ENCODE results near the gene P2RY6. TPM values are rescaled to one million over a fixed set of nuclear protein-coding genes. Genes with fewer than 3 reads are reported as not detected.
"Not testable (repeated sequence)": the region's sequence is repeated elsewhere in the genome, so short reads cannot be mapped to it uniquely, and the experiment has no call there.

Gene P2RY6, protein sequence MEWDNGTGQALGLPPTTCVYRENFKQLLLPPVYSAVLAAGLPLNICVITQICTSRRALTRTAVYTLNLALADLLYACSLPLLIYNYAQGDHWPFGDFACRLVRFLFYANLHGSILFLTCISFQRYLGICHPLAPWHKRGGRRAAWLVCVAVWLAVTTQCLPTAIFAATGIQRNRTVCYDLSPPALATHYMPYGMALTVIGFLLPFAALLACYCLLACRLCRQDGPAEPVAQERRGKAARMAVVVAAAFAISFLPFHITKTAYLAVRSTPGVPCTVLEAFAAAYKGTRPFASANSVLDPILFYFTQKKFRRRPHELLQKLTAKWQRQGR
- not detected for total RNA-seq

DNA sequence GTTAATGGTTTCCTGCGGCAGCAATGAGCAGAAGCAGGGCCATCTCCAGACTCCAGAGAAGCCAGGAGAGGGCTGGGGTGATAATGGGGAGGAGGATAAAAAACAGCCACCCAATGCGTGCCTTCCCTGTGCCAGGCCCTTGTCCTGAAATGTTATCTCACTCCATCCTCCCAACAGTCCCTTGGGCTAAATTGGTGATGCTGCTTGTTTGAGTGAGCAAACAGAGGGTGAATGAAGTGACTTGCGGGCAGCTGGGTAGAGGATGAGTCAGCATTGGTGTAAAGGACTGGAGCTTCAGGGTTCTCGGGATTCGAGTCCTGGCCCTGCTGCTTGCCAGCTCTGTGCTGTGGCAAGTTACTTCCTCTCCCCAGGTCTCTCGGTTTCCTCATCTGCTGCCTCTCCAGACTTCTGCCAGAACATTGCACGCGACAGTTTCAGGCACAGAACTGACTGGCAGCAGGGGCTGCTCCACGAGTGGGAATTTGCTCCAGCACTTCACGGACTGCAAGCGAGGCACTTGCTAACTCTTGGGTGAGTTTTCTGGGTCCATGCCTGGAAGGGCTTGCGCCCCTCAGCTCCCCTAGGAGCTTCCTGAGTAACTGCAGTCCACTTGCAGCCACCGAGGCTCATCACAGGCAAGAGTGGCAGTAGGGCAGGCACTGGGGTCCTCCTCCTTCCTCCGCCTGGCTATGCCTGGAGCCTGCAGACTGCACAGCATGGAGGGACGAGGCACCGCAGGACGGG lies at the start of gene P2RY6:
P2RY6 (plus strand) TSS at position 403 of the 744 bp plus-strand sequence. CDS start 24,181 bp downstream, outside the sequence.
- no peaks in the 10 kb centered on the region for H3K36me3 Mint-ChIP-seq (ENCODE audit: low read depth)
- no peaks in the 10 kb centered on the region for H3K9me3 Mint-ChIP-seq
- no peak within 1 kb of the TSS for H3K4me3 Mint-ChIP-seq
- no peak within 1 kb of the TSS for H3K27ac Mint-ChIP-seq
- ATAC-seq (replicated peaks): no peak
- H3K4me1 Mint-ChIP-seq: no peaks in the 10 kb centered on the region
- H3K27me3 Mint-ChIP-seq: peaks cover 4% of the 10 kb centered on the region

DNA sequence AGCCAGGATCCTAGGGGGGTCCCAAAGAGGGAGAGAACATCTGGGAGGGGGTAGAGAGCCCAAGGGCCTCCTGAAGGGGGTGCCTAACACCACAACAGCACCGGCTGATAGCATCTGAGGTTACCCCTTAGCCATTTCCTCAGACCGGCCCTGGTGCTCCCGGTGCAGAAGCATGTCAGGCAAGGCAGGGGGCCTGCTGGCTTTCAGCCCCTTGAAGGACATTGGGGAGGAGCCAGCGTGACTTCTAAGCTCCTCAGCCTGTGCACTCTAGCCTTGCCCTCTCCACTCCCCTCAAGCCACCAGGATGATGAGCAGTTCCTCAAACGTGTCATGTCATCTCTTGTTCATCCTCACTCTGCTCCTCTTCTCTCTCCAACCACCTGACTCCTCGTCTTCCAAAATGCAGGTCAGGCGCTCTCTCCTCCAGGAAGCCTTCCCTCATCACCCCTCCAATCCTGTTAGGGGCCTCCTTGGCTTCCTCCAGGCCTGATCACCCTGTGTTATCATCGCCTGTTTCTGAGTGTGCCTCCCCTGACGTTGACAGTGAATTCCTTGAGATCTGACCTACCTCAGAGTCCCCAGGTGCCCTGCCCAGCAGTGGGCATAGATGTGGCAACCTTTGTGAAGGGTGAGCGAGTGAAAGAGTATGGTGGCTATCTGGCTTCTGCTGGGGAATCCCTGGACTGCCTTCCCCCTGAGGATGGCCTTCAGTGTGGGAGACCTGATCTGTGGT lies 48.0 kb upstream of the P2RY6 start:
- Mint-ChIP-seq H3K27me3 (peaks cover 10% of the 10 kb centered on the region), H3K36me3 (ENCODE audit: low read depth) (no peaks in the 10 kb centered on the region), H3K9me3 (no peaks in the 10 kb centered on the region), H3K4me3 (no peak overlapping the region), H3K4me1 (no peaks in the 10 kb centered on the region), H3K27ac (no peak overlapping the region)
- no peak for ATAC-seq (replicated peaks)

DNA sequence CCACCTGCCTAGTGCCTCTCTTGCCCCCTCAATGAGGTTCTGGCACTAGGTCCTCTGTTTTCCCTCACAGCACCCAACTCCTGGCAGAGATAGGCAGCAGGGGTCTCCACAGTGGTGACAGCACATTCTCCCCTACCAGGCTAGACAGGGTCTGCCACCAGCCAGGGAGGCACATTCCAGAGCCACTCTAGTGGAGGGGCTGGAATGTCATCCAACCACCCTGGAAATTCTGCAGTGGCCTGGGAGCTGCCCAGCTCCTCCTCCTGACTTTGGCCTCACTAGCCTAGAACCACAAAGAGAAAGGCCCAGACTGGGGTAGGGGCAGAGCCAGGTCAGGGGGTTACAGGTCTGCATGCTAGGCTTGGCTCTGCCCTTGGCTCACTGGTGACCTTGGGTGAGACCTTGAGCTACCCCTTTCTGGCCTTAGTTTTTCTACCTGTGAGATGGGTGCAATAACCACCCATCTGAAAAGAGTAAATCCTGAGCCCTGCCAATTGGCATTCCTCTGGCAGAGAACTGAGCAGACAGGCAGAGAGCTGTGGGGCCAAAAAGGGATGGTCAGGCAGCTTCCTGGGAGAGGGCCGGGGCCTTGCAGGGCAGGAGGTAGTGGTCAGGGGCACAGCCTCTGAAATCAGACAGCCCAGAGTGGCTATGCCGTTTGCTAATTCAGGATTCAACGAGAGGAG lies 47.0 kb upstream of the P2RY6 start:
- H3K9me3 Mint-ChIP-seq: no peaks in the 10 kb centered on the region
- H3K4me3 Mint-ChIP-seq: no peak overlapping the region
- H3K36me3 Mint-ChIP-seq (ENCODE audit: low read depth): no peaks in the 10 kb centered on the region
- H3K27me3 Mint-ChIP-seq: peaks cover 3% of the 10 kb centered on the region
- no peaks in the 10 kb centered on the region for H3K4me1 Mint-ChIP-seq
- ATAC-seq (replicated peaks): no peak
- H3K27ac Mint-ChIP-seq: peak overlapping the region; percentile 5

DNA sequence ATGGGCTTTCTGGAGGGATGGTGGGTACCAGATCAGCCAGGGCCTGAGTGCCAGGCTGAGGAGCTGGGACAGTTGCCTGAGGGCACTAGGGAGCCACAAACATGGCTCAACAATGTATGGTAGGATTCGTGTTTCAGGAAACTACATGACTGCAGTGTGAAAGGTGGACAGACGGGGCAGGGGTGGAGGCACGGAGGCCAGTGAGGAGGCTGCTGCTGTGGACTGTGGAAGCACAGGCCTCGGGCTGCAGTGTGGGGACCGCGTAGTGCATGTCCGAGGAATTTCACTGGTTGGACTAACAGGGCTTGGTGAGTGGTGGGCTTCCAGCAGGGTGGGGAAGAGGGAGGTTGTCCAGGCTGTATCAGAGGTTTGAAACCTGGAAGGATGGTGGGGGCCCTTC lies 46.3 kb upstream of the P2RY6 start:
- Mint-ChIP-seq H3K9me3 (no peaks in the 10 kb centered on the region), H3K4me3 (no peak overlapping the region), H3K36me3 (ENCODE audit: low read depth) (no peaks in the 10 kb centered on the region), H3K27me3 (peaks cover under 1% of the 10 kb centered on the region), H3K4me1 (no peaks in the 10 kb centered on the region), H3K27ac (peak overlapping the region; percentile 5)
- ATAC-seq (replicated peaks): no peak

DNA sequence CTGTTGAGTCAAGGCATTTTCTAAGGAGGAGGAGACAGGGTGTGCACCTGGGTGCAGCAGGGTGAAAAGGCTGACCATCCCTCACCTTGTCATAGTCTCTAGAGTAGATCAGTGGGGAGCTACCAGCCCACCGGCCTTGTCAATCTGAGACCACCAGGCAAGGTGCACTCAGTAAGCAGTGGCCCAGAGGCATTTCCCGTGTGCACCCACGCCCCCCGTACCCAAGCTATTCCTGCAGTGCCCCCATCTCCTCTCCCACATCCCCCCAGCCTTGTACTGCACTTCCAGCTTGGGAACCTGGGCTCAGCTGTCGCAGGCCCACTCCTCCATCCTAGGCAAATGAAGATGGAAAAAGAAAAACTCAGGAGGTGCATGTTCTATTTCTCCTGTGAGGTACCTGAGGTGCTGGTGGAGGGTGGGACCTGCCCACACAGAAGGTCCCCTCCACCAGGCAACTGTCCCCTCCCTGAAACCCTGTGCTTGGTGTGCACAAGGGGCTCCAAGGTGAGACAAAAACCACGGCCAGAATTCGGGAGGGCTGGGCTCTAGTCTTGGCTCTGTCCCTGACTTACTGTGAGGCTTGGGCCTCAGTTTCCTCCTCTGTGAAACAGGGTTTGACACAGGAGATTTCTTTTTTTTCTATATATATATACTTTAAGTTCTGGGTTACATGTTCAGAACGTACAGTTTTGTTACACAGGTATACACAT lies 45.7 kb upstream of the P2RY6 start:
- Mint-ChIP-seq H3K4me1 (no peaks in the 10 kb centered on the region), H3K27me3 (no peaks in the 10 kb centered on the region), H3K4me3 (no peak overlapping the region), H3K27ac (peak overlapping the region; percentile 5), H3K36me3 (ENCODE audit: low read depth) (no peaks in the 10 kb centered on the region), H3K9me3 (no peaks in the 10 kb centered on the region)
- ATAC-seq (replicated peaks): no peak

DNA sequence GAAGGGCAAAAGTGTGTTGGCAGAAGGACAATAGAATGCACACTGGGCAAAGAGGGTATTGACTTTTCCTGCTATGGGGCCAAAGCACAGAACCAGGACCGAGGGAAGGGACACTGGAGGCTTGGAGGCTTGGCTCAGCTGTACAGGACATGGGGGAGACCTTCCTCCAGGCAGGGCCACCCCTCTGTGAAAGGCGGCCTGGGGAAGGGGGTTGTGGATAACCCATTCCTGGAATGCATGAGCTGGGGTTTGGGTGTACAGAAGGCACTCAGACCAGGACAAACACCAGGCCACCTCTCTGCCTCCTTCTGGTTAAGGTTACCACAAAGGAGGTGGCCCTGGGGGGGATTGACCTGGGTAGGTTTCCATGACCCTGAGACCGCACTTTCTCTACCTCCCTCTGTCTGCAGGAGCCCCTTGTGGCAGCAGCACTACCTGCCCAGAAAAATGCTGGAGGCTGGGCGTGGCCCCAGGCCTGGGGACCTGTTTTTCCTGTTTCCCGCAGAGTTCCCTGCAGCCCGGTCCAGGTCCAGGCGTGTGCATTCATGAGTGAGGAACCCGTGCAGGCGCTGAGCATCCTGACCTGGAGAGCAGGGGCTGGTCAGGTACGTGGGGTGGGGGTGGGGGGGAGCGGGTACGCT lies 44.4 kb upstream of the P2RY6 start:
- Mint-ChIP-seq H3K36me3 (ENCODE audit: low read depth) (no peaks in the 10 kb centered on the region), H3K9me3 (no peaks in the 10 kb centered on the region), H3K4me3 (no peak overlapping the region), H3K4me1 (no peaks in the 10 kb centered on the region), H3K27ac (no peak overlapping the region), H3K27me3 (no peaks in the 10 kb centered on the region)
- ATAC-seq (replicated peaks): no peak

DNA sequence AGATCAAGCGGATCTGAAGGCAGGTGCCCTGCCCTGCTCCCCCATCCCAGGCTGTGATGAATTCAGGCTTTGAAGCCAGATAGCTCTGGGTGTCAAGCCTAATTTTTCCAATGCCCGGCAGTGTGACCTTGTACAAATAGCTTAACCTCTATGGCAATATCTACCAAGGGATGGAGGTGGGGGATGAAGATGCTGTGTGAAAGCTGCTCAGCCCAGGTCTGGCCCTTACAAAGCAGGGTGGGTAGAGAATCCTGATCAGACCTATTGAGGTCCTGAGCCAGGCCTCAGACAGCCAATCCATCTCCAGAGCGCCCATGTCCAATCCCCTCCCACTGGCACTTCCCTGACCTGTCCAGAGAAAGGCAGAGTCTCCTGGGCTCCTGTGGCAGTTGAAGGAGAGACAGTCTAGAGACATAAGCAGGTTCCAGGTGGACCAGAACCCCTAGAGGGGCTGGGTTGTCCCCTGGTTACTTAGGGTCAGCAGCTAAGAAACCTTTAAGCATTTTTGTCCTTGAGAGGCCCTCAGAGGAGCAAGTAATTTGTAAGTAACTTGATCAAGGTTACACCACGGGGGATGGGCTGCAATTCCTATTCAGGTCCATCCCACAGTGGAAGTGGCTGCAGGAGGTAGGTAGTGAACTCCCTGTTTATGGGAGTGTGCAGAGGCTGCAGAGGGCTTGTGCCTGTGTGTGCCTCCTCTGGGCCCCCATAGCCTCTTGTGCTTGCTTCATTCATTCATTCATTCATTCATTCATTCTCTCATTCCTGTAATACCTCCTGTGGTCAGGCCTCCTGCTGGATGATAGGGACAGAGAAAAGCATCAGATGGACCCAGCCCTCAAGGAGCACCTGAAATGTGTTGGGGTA lies 43.6 kb upstream of the P2RY6 start:
- no peak for ATAC-seq (replicated peaks)
- Mint-ChIP-seq H3K27me3 (no peaks in the 10 kb centered on the region), H3K36me3 (ENCODE audit: low read depth) (no peaks in the 10 kb centered on the region)

DNA sequence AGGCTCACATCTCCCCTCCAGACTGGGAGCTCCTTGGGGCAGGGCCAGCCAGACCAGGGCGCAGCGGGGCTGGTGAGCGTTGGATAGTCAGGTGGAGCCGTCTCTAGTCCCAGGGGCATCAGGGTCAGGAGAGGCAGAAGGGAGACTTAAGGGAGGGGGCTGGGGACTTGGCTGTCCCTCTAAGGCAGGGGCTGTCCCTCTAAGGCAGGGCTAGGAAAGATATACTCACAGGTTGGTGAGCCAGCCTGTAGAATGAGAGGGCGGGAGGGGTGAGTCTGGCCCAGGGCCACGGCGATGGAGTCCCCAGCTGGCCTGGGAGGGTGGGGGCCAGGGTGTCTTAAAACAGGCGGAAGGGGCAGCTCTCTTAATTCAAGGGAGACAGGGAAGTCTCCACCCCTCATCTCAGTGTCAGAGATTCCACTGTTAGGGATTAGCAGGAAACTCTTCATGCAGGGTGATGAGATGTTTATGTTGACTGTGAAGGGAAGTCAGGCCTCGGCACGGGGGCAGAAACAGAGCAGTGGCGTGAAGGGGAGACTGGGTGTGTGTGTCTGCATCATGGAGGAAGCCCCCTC lies 42.7 kb upstream of the P2RY6 start:
- Mint-ChIP-seq H3K4me1 (no peaks in the 10 kb centered on the region), H3K36me3 (ENCODE audit: low read depth) (no peaks in the 10 kb centered on the region), H3K27ac (no peak overlapping the region), H3K4me3 (no peak overlapping the region), H3K9me3 (no peaks in the 10 kb centered on the region), H3K27me3 (no peaks in the 10 kb centered on the region)
- ATAC-seq (replicated peaks): no peak

More for the DNA sequence above, 43.6 kb upstream of the P2RY6 start:
- Mint-ChIP-seq H3K27ac (no peak overlapping the region), H3K9me3 (no peaks in the 10 kb centered on the region), H3K4me1 (no peaks in the 10 kb centered on the region), H3K4me3 (no peak overlapping the region)

DNA sequence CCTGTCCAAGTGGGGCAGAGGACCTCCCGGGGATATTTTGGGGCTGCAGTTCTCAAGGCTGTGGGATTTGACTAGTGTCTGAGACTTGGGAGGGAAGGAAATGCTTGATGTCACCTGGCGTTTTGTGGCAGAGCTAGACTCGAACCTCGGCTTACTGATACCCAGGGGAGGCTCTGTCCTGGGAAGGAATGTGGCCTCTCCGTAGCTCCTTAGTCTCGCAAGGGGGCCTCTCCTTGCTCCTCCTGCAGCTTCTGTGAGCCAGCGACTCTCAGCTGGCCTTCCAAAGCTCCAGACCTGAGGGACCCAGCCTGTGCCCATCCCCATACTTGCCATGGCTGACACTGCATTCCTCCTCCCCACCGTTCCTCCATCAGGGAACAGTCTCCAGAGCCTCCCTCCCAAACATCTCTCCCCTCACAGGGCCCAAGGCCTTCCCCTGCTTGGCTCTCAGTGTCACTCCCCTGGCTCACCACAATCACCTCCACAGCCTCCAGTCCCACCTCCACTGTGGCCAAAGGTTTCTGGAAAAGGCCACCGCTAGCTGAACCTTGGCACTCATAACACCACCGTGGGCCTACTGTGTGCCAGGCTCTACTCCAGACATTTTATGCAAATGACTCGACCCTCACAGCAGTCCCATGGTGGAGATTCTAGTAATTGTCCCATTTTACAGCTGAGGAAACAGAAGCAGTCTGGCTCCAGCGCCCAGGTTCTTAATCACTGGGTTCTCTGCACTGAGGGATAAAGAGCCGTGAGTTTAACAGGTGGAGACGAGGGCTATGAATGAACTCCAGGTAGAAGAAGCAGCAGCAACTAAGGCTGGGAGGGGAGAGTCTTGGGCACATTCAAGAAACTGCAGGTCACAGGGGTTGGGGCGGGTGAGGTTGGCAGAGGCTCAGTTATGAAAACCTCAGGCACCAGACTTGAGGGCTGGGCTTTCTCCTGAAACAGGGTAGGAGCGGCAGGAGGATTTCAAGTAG lies 42.0 kb upstream of the P2RY6 start:
- no peaks in the 10 kb centered on the region for H3K27me3 Mint-ChIP-seq
- H3K4me1 Mint-ChIP-seq: no peaks in the 10 kb centered on the region
- no peaks in the 10 kb centered on the region for H3K9me3 Mint-ChIP-seq
- no peak for ATAC-seq (replicated peaks)
- no peak overlapping the region for H3K27ac Mint-ChIP-seq
- no peaks in the 10 kb centered on the region for H3K36me3 Mint-ChIP-seq (ENCODE audit: low read depth)
- H3K4me3 Mint-ChIP-seq: no peak overlapping the region

DNA sequence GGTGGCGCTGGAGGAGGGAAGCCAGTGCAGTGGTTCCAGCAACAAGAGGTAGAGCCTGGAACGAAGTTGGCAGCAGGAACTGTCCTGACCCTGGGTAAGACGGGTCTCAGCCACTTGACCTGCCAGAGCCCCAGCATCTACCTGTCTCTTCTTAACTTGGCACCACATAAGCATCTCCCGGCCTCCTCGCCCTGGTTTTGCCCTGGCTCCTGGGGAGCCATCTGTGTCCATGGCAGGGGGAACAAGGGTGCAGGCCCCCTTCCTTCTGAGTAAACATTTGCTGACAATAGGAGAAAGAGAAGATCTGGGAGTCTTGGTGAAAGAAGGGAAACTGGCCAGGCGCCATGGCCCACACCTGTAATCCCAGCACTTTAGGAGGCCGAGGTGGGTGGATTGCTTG lies 41.2 kb upstream of the P2RY6 start:
- no peaks in the 10 kb centered on the region for H3K36me3 Mint-ChIP-seq (ENCODE audit: low read depth)
- H3K9me3 Mint-ChIP-seq: no peaks in the 10 kb centered on the region
- no peak overlapping the region for H3K4me3 Mint-ChIP-seq
- no peak overlapping the region for H3K27ac Mint-ChIP-seq
- H3K4me1 Mint-ChIP-seq: no peaks in the 10 kb centered on the region
- ATAC-seq (replicated peaks): no peak
- no peaks in the 10 kb centered on the region for H3K27me3 Mint-ChIP-seq

DNA sequence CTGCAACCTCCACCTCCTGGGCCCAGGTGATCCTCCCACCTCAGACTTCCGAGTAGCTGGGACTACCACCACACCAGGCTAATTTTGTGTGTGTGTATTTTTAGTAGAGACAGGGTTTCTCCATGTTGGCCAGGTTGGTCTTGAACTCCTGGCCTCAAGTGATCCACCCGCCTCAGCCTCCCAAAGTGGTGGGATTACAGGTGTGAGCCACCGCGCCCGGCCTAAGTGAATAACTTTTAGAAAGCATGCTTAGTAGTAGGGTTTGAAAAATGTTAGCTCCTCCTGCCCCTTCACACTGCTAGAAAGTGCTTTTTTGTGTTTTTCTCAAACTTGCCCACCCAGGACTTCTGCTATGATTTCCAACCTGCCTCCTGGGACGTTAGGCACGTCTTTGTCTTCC lies 39.7 kb upstream of the P2RY6 start:
- H3K4me1 Mint-ChIP-seq; H3K36me3 Mint-ChIP-seq (ENCODE audit: low read depth); H3K27ac Mint-ChIP-seq; H3K9me3 Mint-ChIP-seq; H3K4me3 Mint-ChIP-seq; H3K27me3 Mint-ChIP-seq; ATAC-seq (replicated peaks): not testable (repeated sequence)

DNA sequence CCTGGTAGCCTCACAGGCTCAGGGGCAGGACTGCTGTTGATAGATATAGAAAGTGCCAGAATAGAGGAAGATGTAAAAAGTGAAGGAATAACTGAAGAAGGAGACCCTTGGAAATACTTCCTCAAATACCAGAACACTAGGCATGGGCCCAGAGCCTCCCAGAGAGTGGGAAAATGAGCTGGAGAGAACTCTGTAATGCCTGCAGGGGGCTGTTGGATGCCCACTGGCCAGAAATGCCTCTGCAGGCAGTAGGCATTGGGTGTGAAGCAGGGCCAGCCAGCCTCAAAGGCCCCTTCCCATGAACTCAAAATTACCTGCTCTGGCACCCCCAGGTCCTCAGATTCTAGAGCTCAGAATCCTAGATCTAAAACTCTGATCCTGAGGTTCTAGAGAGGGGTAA lies 38.9 kb upstream of the P2RY6 start:
- no peak for ATAC-seq (replicated peaks)
- H3K27me3 Mint-ChIP-seq: no peaks in the 10 kb centered on the region
- H3K4me1 Mint-ChIP-seq: no peaks in the 10 kb centered on the region
- H3K9me3 Mint-ChIP-seq: no peaks in the 10 kb centered on the region
- no peak overlapping the region for H3K27ac Mint-ChIP-seq
- H3K36me3 Mint-ChIP-seq (ENCODE audit: low read depth): no peaks in the 10 kb centered on the region
- H3K4me3 Mint-ChIP-seq: no peak overlapping the region
